ENCODE measurements around the gene CAPZA1.

The CAPZA1 gene

DNA sequence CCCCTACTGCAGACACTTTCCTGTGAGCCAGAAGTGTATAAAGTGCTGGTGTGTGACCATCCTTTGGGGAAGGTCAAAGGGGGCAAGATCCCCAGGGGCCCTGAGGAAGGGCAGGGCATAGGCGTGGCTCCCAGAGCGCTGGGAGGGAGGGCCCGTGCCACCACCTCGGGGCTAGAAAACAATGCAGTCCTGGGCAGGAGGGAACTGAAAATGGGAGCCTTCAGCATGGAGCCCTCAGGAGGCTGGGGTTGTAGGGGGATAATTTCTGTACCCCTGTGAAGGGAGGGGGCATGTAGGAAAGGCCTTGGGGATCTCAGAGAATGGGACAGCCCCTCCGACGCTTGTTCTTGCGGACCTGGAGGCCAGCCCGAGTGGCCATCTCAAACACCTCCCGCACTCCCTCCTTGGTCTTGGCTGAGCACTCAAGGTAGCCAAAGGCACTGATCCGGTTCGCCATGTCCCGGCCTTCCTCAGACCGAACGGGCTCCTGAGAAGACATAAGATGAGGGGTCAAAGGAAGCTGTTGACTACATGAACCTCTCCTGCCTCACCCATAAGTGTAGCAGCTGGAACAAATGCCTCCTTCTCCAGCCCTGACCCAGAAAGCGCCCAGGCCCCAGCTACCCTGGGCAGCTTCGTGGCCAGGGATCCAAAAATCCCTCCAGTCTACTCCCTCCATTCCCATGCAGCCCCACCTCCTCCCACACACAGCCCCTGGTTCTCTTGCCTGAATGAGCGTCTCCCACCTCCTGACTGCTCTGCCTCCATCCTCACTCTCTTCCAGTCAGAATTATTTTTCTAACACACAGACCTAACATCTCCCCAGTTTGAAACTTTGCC is 81.8 kb downstream of the CAPZA1 start (continued):
- TF ChIP-seq MEIS1 (CRISPR knock-in tag; IDR thresholded peaks at IDR 0.05; ENCODE audit: borderline replicate concordance) (no peak), REPIN1 (tag by site-specific recombination; IDR thresholded peaks at IDR 0.05; ENCODE audit: low read depth) (no peak), ZNF302 (tag by site-specific recombination; IDR thresholded peaks at IDR 0.05; ENCODE audit: low read depth) (no peak)
- TF ChIP-seq, protein P1, sequence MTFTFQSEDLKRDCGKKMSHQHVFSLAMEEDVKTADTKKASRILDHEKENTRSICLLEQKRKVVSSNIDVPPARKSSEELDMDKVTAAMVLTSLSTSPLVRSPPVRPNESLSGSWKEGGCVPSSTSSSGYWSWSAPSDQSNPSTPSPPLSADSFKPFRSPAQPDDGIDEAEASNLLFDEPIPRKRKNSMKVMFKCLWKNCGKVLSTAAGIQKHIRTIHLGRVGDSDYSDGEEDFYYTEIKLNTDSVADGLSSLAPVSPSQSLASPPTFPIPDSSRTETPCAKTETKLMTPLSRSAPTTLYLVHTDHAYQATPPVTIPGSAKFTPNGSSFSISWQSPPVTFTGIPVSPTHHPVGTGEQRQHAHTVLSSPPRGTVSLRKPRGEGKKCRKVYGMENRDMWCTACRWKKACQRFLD (tag by site-specific recombination; IDR thresholded peaks at IDR 0.05): no peak
- TF ChIP-seq, protein P2, sequence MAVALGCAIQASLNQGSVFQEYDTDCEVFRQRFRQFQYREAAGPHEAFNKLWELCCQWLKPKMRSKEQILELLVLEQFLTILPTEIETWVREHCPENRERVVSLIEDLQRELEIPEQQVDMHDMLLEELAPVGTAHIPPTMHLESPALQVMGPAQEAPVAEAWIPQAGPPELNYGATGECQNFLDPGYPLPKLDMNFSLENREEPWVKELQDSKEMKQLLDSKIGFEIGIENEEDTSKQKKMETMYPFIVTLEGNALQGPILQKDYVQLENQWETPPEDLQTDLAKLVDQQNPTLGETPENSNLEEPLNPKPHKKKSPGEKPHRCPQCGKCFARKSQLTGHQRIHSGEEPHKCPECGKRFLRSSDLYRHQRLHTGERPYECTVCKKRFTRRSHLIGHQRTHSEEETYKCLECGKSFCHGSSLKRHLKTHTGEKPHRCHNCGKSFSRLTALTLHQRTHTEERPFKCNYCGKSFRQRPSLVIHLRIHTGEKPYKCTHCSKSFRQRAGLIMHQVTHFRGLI (tag by site-specific recombination; IDR thresholded peaks at IDR 0.05): no peak

DNA sequence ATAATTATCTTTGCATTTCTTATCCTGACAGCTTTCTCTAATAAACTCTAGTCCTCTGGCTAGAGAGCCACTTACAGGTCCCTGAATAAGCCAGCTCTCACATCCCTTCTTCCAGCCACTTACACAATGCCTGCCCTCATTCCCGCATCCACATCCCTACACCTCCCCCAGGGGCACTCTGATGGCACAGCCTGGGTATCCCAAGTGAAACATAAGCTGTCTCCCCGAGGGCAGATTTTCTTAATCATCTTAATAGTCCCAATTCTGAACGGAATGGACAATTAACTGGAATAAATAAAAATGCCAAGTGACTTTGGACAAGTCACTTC is 82.4 kb downstream of the CAPZA1 start:
- TF ChIP-seq ZNF658 (tag by site-specific recombination; IDR thresholded peaks at IDR 0.05): no peak
- TF ChIP-seq ZNF843 (tag by site-specific recombination; IDR thresholded peaks at IDR 0.05): no peak
- no peak for TF ChIP-seq FEZF1 (tag by site-specific recombination; IDR thresholded peaks at IDR 0.05)
- no peak for TF ChIP-seq ZFP37 (tag by site-specific recombination; IDR thresholded peaks at IDR 0.05)
- no peak for TF ChIP-seq ZFHX2 (tag by site-specific recombination; conservative IDR thresholded peaks at IDR 0.05)
- TF ChIP-seq ZNF366 (tag by site-specific recombination; conservative IDR thresholded peaks at IDR 0.05): peak; percentile 68
- TF ChIP-seq, protein P3, sequence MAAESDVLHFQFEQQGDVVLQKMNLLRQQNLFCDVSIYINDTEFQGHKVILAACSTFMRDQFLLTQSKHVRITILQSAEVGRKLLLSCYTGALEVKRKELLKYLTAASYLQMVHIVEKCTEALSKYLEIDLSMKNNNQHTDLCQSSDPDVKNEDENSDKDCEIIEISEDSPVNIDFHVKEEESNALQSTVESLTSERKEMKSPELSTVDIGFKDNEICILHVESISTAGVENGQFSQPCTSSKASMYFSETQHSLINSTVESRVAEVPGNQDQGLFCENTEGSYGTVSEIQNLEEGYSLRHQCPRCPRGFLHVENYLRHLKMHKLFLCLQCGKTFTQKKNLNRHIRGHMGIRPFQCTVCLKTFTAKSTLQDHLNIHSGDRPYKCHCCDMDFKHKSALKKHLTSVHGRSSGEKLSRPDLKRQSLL (tag by site-specific recombination; IDR thresholded peaks at IDR 0.05): no peak
- TF ChIP-seq ZBTB7A (tag by site-specific recombination; IDR thresholded peaks at IDR 0.05; ENCODE audit: low read depth): no peak
- TF ChIP-seq ZNF529 (tag by site-specific recombination; IDR thresholded peaks at IDR 0.05; ENCODE audit: insufficient replicate concordance): no peak
- no peak for TF ChIP-seq SETDB1 (IDR thresholded peaks at IDR 0.05; ENCODE audit: insufficient read length, low read length)
- TF ChIP-seq, protein P4, sequence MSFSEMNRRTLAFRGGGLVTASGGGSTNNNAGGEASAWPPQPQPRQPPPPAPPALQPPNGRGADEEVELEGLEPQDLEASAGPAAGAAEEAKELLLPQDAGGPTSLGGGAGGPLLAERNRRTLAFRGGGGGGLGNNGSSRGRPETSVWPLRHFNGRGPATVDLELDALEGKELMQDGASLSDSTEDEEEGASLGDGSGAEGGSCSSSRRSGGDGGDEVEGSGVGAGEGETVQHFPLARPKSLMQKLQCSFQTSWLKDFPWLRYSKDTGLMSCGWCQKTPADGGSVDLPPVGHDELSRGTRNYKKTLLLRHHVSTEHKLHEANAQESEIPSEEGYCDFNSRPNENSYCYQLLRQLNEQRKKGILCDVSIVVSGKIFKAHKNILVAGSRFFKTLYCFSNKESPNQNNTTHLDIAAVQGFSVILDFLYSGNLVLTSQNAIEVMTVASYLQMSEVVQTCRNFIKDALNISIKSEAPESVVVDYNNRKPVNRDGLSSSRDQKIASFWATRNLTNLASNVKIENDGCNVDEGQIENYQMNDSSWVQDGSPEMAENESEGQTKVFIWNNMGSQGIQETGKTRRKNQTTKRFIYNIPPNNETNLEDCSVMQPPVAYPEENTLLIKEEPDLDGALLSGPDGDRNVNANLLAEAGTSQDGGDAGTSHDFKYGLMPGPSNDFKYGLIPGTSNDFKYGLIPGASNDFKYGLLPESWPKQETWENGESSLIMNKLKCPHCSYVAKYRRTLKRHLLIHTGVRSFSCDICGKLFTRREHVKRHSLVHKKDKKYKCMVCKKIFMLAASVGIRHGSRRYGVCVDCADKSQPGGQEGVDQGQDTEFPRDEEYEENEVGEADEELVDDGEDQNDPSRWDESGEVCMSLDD (tag by site-specific recombination; IDR thresholded peaks at IDR 0.05): no peak
- TF ChIP-seq, protein P5, sequence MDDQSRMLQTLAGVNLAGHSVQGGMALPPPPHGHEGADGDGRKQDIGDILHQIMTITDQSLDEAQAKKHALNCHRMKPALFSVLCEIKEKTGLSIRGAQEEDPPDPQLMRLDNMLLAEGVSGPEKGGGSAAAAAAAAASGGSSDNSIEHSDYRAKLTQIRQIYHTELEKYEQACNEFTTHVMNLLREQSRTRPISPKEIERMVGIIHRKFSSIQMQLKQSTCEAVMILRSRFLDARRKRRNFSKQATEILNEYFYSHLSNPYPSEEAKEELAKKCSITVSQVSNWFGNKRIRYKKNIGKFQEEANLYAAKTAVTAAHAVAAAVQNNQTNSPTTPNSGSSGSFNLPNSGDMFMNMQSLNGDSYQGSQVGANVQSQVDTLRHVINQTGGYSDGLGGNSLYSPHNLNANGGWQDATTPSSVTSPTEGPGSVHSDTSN (CRISPR knock-in tag; IDR thresholded peaks at IDR 0.05): no peak
- TF ChIP-seq, protein P6, sequence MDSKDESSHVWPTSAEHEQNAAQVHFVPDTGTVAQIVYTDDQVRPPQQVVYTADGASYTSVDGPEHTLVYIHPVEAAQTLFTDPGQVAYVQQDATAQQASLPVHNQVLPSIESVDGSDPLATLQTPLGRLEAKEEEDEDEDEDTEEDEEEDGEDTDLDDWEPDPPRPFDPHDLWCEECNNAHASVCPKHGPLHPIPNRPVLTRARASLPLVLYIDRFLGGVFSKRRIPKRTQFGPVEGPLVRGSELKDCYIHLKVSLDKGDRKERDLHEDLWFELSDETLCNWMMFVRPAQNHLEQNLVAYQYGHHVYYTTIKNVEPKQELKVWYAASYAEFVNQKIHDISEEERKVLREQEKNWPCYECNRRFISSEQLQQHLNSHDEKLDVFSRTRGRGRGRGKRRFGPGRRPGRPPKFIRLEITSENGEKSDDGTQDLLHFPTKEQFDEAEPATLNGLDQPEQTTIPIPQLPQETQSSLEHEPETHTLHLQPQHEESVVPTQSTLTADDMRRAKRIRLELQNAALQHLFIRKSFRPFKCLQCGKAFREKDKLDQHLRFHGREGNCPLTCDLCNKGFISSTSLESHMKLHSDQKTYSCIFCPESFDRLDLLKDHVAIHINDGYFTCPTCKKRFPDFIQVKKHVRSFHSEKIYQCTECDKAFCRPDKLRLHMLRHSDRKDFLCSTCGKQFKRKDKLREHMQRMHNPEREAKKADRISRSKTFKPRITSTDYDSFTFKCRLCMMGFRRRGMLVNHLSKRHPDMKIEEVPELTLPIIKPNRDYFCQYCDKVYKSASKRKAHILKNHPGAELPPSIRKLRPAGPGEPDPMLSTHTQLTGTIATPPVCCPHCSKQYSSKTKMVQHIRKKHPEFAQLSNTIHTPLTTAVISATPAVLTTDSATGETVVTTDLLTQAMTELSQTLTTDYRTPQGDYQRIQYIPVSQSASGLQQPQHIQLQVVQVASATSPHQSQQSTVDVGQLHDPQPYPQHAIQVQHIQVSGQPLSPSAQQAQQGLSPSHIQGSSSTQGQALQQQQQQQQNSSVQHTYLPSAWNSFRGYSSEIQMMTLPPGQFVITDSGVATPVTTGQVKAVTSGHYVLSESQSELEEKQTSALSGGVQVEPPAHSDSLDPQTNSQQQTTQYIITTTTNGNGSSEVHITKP (tag by site-specific recombination; IDR thresholded peaks at IDR 0.05): peak; percentile 65
- peak; percentile 85 for TF ChIP-seq ZNF341 (tag by site-specific recombination; IDR thresholded peaks at IDR 0.05; ENCODE audit: low read depth)
- TF ChIP-seq ZNF121 (tag by site-specific recombination; IDR thresholded peaks at IDR 0.05): no peak
- H3K36me3 ChIP-seq (ENCODE audit: control insufficient read depth in 2 of 2, insufficient read depth in 1 of 2, low read length in 2 of 2): peaks cover 0 to 66% of the 10 kb centered on the region in 2 experiments; a peak in 1 of 3 replicates
- ChIA-PET POLR2A (interaction anchor here (1.0 to 9.8 kb wide), 4 partner anchors 13 to 83 kb away, joined by 3 to 91 read pairs (median 6); partner anchors contain the start of genes MOV10 and ST7L), CTCF (interaction anchor here (0.6 to 2.0 kb wide), 4 partner anchors 13 to 477 kb away, joined by 3 to 12 read pairs (median 4); partner anchors contain the start of genes MOV10 and PPM1J)
- peaks cover 21% of the 10 kb centered on the region for H3K4me1 ChIP-seq (ENCODE audit: control insufficient read depth, insufficient read depth, low read length)
- no peak overlapping the region for H3K27ac ChIP-seq (ENCODE audit: extremely low read depth, low read depth, low read length)
- H3K9me3 ChIP-seq (ENCODE audit: control insufficient read depth, insufficient read depth, low read depth, low read length): no peaks in the 10 kb centered on the region
- no peak overlapping the region for H3K4me3 ChIP-seq (ENCODE audit: low read depth, low read length)

Measured in HEK293 (cell line).